ENCODE data around the gene DDX23.

GRCh38 chr12:48783432-48783831, 68.5 kb downstream of the DDX23 start:
- TF ChIP-seq, protein P1, sequence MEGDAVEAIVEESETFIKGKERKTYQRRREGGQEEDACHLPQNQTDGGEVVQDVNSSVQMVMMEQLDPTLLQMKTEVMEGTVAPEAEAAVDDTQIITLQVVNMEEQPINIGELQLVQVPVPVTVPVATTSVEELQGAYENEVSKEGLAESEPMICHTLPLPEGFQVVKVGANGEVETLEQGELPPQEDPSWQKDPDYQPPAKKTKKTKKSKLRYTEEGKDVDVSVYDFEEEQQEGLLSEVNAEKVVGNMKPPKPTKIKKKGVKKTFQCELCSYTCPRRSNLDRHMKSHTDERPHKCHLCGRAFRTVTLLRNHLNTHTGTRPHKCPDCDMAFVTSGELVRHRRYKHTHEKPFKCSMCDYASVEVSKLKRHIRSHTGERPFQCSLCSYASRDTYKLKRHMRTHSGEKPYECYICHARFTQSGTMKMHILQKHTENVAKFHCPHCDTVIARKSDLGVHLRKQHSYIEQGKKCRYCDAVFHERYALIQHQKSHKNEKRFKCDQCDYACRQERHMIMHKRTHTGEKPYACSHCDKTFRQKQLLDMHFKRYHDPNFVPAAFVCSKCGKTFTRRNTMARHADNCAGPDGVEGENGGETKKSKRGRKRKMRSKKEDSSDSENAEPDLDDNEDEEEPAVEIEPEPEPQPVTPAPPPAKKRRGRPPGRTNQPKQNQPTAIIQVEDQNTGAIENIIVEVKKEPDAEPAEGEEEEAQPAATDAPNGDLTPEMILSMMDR (conservative IDR thresholded peaks at IDR 0.05; ENCODE audit: low read depth, low read length) = no peak
- no peak for TF ChIP-seq EZH2 (IDR thresholded peaks at IDR 0.05; ENCODE audit: borderline replicate concordance, low read depth, low read length, poor library complexity, severe bottlenecking)
